NAMALWA (cell line): ENCODE results near the gene CTLA4.

Source experiments
- DNase-seq: peaks from one replicate; pipeline ENCODE4 v3.0.0-alpha.2; 2015; ENCODE audit warnings: low spot score

CTLA4 gene

DNA sequence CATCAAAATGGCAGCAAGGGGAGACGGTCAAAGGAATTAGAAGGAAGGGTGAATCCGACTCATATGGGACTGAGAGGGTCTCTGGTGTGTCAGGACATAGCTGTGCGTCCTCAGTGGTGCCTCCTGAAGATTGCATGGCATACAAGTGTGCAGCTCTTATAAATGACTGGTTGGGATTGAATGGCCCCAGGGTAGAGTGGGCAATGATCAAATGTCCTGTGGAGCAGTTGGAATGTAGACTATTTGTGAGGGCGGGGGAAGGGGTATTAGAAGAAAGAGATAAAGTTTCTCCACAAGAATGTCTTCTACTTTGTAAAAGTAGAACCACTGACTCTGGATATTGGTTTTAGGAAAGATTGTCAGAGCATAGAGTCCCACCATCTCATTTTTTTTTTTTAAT, 24.6 kb downstream of the CTLA4 start:
- no peak for DNase-seq

GRCh38 chr2:203893401-203893800, 25.8 kb downstream of the CTLA4 start:
- no peak for DNase-seq

- no peak for DNase-seq
Observed at GRCh38 chr2:203893840-203894239, 26.3 kb downstream of the CTLA4 start.

DNA sequence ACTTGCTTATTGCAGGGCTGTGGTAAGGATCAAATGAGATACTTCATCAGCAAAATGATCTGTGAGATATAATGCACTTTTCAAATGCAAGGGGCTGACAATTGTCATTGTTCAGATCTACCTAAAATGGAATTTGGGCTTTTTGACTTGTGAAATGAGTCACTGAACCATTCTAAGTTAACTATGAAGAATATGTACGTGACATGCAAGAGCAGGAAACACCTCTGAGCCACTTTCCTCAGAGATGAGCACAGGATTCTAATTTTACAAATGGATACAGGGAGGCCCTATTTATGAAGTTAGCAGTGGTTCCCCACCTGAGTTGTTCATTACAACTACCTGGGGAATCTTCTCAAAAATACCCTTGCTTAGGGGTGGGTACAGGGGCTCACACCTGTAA, 26.7 kb downstream of the CTLA4 start:
- DNase-seq, result no peak

- no peak for DNase-seq
Observed at GRCh38 chr2:203897544-203897943, 30.0 kb downstream of the CTLA4 start.

GRCh38 chr2:203898657-203899056, 31.1 kb downstream of the CTLA4 start:
- no peak for DNase-seq

DNA sequence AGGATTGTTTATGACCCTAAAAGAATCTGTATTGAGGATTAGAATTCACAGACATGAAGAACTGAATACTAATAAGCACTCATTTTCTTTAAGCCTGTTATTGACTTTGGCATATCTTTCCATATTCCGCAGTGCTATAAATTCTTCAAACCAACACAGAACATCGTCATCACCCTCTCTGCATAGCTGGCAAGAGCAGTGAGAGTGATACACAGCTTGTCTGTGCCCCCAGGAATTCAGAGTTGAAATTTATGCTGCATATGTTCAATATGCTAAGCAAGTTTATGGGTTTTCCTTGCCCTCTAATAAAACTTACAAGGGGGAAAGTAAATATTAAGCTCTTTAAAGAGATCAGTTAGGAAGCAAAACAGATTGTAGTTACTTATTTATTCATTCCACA, 32.7 kb downstream of the CTLA4 start:
- no peak for DNase-seq

DNA sequence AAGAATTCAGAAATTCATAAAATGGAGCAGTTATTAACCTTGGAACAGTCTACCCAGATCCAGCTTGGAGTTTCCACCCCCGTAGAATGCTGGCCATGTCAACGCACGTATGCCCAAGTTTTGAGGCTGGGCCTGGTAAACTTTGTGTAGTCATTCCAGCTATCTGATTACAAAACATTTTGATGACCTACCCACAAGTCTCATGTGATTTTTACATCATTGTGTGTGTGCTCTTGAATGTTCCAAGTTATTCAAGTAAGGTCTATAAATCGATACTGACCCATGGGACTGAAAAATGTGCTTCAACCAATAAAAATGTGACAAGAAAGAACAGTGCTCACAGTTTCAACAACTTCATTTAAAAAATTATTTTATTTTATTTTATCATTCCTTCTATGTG, 36.5 kb downstream of the CTLA4 start:
- no peak for DNase-seq

DNA sequence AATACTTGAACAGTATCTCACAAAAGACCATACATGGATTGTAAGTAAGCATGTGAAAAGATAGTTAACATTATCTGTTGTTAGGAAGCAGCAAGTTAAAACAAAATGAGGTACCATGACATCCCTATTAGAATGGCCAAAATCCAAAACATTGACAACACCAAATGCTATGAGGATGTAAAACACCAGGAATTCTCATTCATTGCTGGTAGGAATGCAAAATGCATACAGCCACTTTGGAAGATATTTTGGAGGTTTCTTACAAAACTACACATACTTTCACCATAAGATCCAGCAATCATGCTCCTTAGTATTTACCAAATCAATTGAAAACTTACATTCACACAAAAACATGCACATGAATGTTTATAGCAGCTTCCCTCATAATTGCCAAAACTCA, 38.1 kb downstream of the CTLA4 start:
- DNase-seq, result no peak

DNA sequence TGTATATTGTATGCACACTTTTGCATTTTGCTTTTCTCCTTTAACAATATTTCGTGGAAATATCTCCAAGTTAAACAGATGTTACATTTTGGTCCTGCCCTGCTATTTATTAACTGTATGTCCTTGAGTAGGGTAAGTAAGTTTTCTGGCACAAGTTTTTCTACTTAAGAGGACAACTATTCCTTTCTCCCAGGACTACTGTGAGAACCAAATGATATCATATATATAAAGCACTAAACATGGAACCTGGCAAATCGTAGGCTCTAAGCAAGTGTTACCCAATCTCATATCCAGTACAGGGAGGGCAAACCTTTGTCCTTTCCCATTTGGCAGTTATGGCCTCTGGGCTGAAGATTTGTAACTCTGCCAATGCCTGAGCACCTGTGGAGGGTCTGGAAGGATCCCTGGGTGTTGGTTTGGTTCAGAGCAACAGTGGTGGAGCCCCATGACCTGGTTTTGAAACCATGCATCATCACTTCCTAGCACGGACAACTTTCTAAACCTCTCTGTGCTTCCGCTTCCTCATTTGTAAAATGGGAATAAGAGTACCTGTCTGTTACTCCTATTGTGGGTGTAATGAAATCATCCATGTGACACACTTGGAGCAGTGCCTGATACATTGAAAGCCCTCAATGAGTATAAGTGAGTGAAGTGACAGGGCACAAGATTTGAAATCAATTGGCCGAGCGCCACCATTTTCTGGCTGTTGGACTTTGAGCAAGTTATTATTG, 40.7 kb downstream of the CTLA4 start:
- DNase-seq, result no peak

DNA sequence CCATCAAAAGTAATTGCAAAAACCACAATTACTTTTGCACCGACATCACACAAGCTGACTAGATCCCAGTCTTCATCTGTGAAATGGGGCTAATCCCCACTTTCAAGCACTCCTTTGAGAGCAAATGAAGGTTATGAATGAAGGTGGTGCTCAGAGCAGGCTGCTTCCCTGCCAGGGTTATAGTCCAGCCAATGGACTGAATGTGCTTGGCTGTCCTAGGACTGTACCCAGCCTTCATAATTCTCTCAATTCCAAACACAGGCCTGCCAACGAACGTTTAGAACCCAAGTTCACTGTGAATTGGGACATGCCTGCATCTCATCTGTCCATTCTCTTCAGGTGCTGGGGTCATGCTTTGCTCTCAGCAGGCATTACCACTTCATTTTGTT, 41.2 kb downstream of the CTLA4 start:
- DNase-seq, result no peak

- DNase-seq, result peak; percentile 30
Observed at GRCh38 chr2:203909261-203909967, 41.8 kb downstream of the CTLA4 start.

DNA sequence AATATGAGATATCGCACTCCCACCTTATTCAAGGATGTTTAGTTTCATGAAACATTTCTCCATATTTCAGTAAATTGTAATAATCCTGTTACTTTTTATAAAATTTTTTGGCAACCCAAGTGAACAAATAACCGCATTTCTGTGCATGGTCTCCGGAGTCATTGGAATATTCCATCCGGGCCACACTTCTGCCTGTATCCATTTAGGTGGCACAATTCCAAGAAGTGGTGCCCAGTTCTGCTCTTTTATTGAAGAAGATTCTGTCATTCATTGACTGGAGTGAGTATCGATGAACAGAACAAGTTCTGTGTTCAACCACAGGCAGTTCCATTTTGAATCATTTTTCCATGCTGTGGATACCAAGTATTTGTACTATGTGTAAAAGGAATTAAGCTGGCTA, 42.4 kb downstream of the CTLA4 start:
- DNase-seq, result no peak

DNA sequence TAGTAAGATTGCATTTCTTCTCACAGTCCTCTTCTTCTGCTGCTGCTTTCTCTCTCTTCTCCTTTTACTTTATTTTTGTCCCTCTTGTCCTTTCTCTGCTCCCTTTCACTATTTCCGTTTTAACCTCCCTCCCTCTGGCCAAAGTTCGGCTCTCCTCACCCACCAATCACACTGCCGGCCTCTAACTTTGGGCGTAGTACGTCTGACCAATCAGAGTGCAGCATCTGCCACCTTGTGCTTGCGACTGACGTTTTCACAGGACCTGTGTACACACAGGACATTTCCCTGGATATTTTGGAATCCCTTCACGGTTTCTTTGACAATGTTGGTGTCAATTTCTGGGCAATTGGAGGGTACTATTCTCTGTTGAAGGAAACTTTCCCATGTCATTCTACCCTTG, 46.4 kb downstream of the CTLA4 start:
- no peak for DNase-seq

- DNase-seq, result peak; percentile 16
Observed at GRCh38 chr2:203914546-203915182, 47.1 kb downstream of the CTLA4 start.

- DNase-seq, result no peak
Observed at GRCh38 chr2:203915256-203915655, 47.7 kb downstream of the CTLA4 start.

DNA sequence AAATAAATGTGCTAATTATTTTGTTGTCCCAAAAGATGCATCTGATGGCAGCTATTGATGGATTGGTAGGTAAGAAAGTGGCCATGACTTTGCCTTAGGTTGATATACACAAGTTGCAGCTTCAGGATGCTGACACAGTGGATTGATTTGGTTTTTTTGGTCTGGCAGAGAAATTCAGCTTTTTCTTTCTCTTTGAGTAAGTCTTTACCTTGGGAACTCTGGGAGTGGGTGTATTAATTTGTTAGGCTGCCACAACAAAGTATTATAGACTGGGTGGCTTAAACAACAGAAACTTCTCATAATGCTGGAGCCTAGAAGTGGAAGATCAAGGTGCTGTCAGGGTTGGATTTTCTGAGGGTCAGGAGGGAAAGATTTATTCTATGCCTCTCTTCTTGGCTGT, 49.2 kb downstream of the CTLA4 start:
- no peak for DNase-seq

- DNase-seq, result no peak
Observed at GRCh38 chr2:203918264-203918663, 50.7 kb downstream of the CTLA4 start.

DNA sequence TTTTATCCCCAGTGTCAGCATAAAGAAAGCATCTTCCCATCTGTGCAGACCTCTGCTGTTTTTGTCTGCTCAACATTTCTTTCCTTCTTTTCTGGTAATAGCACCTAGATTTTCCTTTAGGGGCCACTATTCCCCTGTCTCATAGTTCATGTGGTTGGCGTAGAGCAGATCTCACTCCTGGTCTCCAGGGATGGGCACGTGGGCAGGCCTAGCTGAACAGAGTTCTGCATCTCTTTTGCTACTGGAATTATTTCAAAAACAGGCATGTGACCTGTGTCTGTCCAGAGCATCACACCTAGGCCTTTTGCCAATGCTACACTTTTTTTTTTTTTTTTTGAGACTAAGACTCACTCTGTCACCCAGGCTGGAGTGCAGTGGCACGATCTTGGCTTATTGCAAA, 51.3 kb downstream of the CTLA4 start:
- no peak for DNase-seq
